CD4-positive, alpha-beta memory T cell (primary cell): Measurements from ENCODE around the gene CACNA2D2. TPM values are rescaled to one million over a fixed set of nuclear protein-coding genes. Genes with fewer than 3 reads are reported as not detected.
A peak's percentile ranks its signal among the peaks of the same experiment; 100 is the strongest.

Experiments
- CTCF ChIA-PET: fragments of 350-600 bp; sonication (Branson Sonifier 250); formaldehyde crosslinking; loops from one replicate; lab custom pipeline; 2021; ENCODE audit warnings: inconsistent platforms; ENCODE audit not compliant: partially characterized antibody; lab: Charles Lee
- POLR2A ChIA-PET: fragments of 350-600 bp; sonication (Branson Sonifier 250); formaldehyde crosslinking; loops from one replicate; lab custom pipeline; 2021; ENCODE audit not compliant: partially characterized antibody; lab: Charles Lee
- DNase-seq, 5 donors: peaks; one replicate each; pipeline versions ENCODE4 v3.0.0 to v3.0.0-alpha.2; 2020 to 2022; ENCODE audit warnings: mixed read lengths in 1 of 5
- H3K27ac ChIP-seq: one replicate; pipeline ENCODE4 v1.7.0; 2013; ENCODE audit warnings: low read depth, low read length
- H3K27me3 ChIP-seq: 2 replicates; pipeline ENCODE4 v1.7.0; 2013; ENCODE audit warnings: mild to moderate bottlenecking, low read length, moderate library complexity; ENCODE audit not compliant: insufficient read depth
- H3K36me3 ChIP-seq: 2 replicates; pipeline ENCODE4 v1.7.0; 2013; ENCODE audit warnings: mild to moderate bottlenecking, low read length, moderate library complexity; ENCODE audit not compliant: insufficient read depth
- H3K4me1 ChIP-seq: 2 replicates; pipeline ENCODE4 v1.7.0; 2013; ENCODE audit warnings: mild to moderate bottlenecking, low read length, moderate library complexity; ENCODE audit not compliant: insufficient read depth
- H3K4me3 ChIP-seq, 2 donors: one replicate each; pipeline ENCODE4 v1.7.0; 2013; ENCODE audit warnings: low read length in 2 of 2, mild to moderate bottlenecking in 1 of 2
- H3K9me3 ChIP-seq, 2 donors: one replicate each; pipeline ENCODE4 v1.7.0; 2013; ENCODE audit warnings: low read length in 2 of 2, control low read depth in 1 of 2; ENCODE audit not compliant: control insufficient read depth in 1 of 2
- H3K27ac Mint-ChIP-seq, 7 donors: one replicate each; pipeline ENCODE4 v1.8.0; 2020 to 2021; ENCODE audit warnings: mixed read lengths in 7 of 7, mild to moderate bottlenecking in 6 of 7, inconsistent platforms in 3 of 7, moderate library complexity in 3 of 7
- H3K27me3 Mint-ChIP-seq, 2 donors: one replicate each; pipeline ENCODE4 v1.8.0; 2020 to 2021; ENCODE audit warnings: mixed read lengths in 2 of 2
- H3K36me3 Mint-ChIP-seq, 2 donors: one replicate each; pipeline ENCODE4 v1.8.0; 2020 to 2021; ENCODE audit warnings: mixed read lengths in 2 of 2, inconsistent platforms in 1 of 2, mild to moderate bottlenecking in 1 of 2
- H3K4me1 Mint-ChIP-seq, 4 donors: one replicate each; pipeline ENCODE4 v1.8.0; 2020 to 2021; ENCODE audit warnings: mixed read lengths in 4 of 4, mild to moderate bottlenecking in 1 of 4
- H3K4me3 Mint-ChIP-seq, 8 donors: one replicate each; pipeline ENCODE4 v1.8.0; 2020 to 2021; ENCODE audit warnings: mixed read lengths in 8 of 8, mild to moderate bottlenecking in 7 of 8, moderate library complexity in 6 of 8, inconsistent platforms in 3 of 8
- H3K9me3 Mint-ChIP-seq, 8 donors: one replicate each; pipeline ENCODE4 v1.8.0; 2020 to 2021; ENCODE audit warnings: mixed read lengths in 8 of 8, mild to moderate bottlenecking in 5 of 8, inconsistent platforms in 3 of 8, moderate library complexity in 1 of 8
- intact Hi-C: fragments of 100-400 bp; cut with micrococcal nuclease; formaldehyde crosslinking; loops from one replicate; pipeline ENCODE4 v1.15.1; 2023
- polyA plus RNA-seq, 2 donors: library from polyadenylated mRNA; unstranded; fragments of 300-500 nt; fragmentation: Illumina TruSeq; gene quantifications; one replicate each; pipeline ENCODE4 v1.2.3, GENCODE V29; 2021
- total RNA-seq, 2 experiments: library from RNA; stranded (reverse); gene quantifications; one replicate each; pipeline ENCODE4 v1.2.3, GENCODE V29; 2021

CACNA2D2 gene
- total and polyA plus RNA-seq, 4 experiments from 2014 or later, result 0.24 to 1.9 (median 1.7) TPM; not detected in 1

- H3K9me3 Mint-ChIP-seq, result peaks cover 0 to under 1% (median 0%) of the 10 kb centered on the region in 8 donors
- H3K4me1 Mint-ChIP-seq, result no peaks in the 10 kb centered on the region
- Histone ChIP-seq H3K4me3 (no peak overlapping the region), H3K27me3 (no peaks in the 10 kb centered on the region), H3K9me3 (no peaks in the 10 kb centered on the region), H3K36me3 (no peaks in the 10 kb centered on the region), H3K27ac (no peak overlapping the region), H3K4me1 (no peaks in the 10 kb centered on the region)
- no peak overlapping the region for H3K4me3 Mint-ChIP-seq
- no peak overlapping the region for H3K27ac Mint-ChIP-seq
- intact Hi-C loops, result loop anchor here (10.0 kb wide), 1 partner anchor 55 kb away; no protein-coding TSS in a partner anchor
- ChIA-PET CTCF (no interaction called here), POLR2A (interaction anchor here (1.7 kb wide), 1 partner anchor 13 kb away, joined by 4 read pairs; no protein-coding TSS in a partner anchor)
- peaks cover 3 to 5% of the 10 kb centered on the region in 2 donors for H3K27me3 Mint-ChIP-seq
- DNase-seq, result no peak
- H3K36me3 Mint-ChIP-seq, result no peaks in the 10 kb centered on the region
These were observed 6.3 kb upstream of the CACNA2D2 start for GRCh38 chr3:50509715-50510114.

- Histone ChIP-seq H3K27me3 (no peaks in the 10 kb centered on the region), H3K4me3 (no peak overlapping the region)
- POLR2A ChIA-PET, result interaction anchor here (0.7 to 1.7 kb wide), 2 partner anchors 14 to 93 kb away, joined by 3 to 4 read pairs; no protein-coding TSS in a partner anchor
These were observed 5.4 kb upstream of the CACNA2D2 start for GRCh38 chr3:50508821-50509220.

GRCh38 chr3:50506169-50506568 lies 2.7 kb upstream of the CACNA2D2 start:
- Mint-ChIP-seq H3K27ac (no peak overlapping the region), H3K36me3 (no peaks in the 10 kb centered on the region), H3K27me3 (peaks cover 5 to 9% of the 10 kb centered on the region in 2 donors), H3K4me3 (peak overlapping the region in 2 of 8 donors; percentile 20 to 36), H3K4me1 (peaks cover 2 to 18% (median 9%) of the 10 kb centered on the region in 4 donors), H3K9me3 (no peaks in the 10 kb centered on the region)
- Histone ChIP-seq H3K9me3 (no peaks in the 10 kb centered on the region), H3K27ac (no peak overlapping the region), H3K4me1 (peaks cover 9% of the 10 kb centered on the region), H3K36me3 (no peaks in the 10 kb centered on the region), H3K4me3 (no peak overlapping the region), H3K27me3 (no peaks in the 10 kb centered on the region)
- no peak for DNase-seq
- ChIA-PET POLR2A (interaction anchor here (0.8 kb wide), 1 partner anchor 135 kb away, joined by 3 read pairs; no protein-coding TSS in a partner anchor), CTCF (no interaction called here)
- intact Hi-C loops, result loop anchor here (10.0 kb wide), 1 partner anchor 51 kb away; no protein-coding TSS in a partner anchor

More at GRCh38 chr3:50508821-50509220, 5.4 kb upstream of the CACNA2D2 start:
- Mint-ChIP-seq H3K36me3 (no peaks in the 10 kb centered on the region), H3K27ac (no peak overlapping the region), H3K9me3 (no peaks in the 10 kb centered on the region), H3K4me1 (peaks cover 0 to 4% (median 0%) of the 10 kb centered on the region in 4 donors), H3K27me3 (peaks cover 3 to 5% of the 10 kb centered on the region in 2 donors), H3K4me3 (no peak overlapping the region)
- Histone ChIP-seq H3K27ac (no peak overlapping the region), H3K9me3 (no peaks in the 10 kb centered on the region), H3K36me3 (no peaks in the 10 kb centered on the region), H3K4me1 (no peaks in the 10 kb centered on the region)
- CTCF ChIA-PET, result interaction anchor here (1.0 to 1.1 kb wide), 2 partner anchors 12 to 33 kb away, joined by 3 read pairs; no protein-coding TSS in a partner anchor
- peak in 1 of 5 donors; percentile 18 for DNase-seq
- intact Hi-C loops, result loop anchor here (10.0 kb wide), 1 partner anchor 54 kb away; no protein-coding TSS in a partner anchor

GRCh38 chr3:50504681-50505080 lies 1.2 kb upstream of the CACNA2D2 start:
- intact Hi-C loops, result loop anchor here (10.0 kb wide), 1 partner anchor 50 kb away; no protein-coding TSS in a partner anchor

GRCh38 chr3:50502584-50503423 lies 630 bp downstream of the CACNA2D2 start:
- no peaks in the 10 kb centered on the region for H3K9me3 Mint-ChIP-seq
- peaks cover 4 to 12% of the 10 kb centered on the region in 2 donors for H3K27me3 Mint-ChIP-seq
- intact Hi-C loops, result loop anchor here (10.0 kb wide), 1 partner anchor 48 kb away; no protein-coding TSS in a partner anchor
- ChIA-PET CTCF (interaction anchor here (0.8 to 1.8 kb wide), 2 partner anchors 16 to 66 kb away, joined by 3 to 5 read pairs; no protein-coding TSS in a partner anchor), POLR2A (interaction anchor here (1.0 kb wide), 1 partner anchor 12 kb away, joined by 3 read pairs; no protein-coding TSS in a partner anchor)
- H3K4me3 ChIP-seq, result peak overlapping the region in 1 of 2 donors; percentile 32
- H3K36me3 ChIP-seq, result no peaks in the 10 kb centered on the region
- no peaks in the 10 kb centered on the region for H3K36me3 Mint-ChIP-seq
- H3K27ac ChIP-seq, result no peak overlapping the region
- DNase-seq, result peak in 1 of 5 donors; percentile 23
- peak overlapping the region; percentile 60 to 82 (median 74) for H3K4me3 Mint-ChIP-seq
- H3K4me1 Mint-ChIP-seq, result peaks cover 2 to 18% (median 9%) of the 10 kb centered on the region in 4 donors
- H3K9me3 ChIP-seq, result no peaks in the 10 kb centered on the region
- H3K27ac Mint-ChIP-seq, result no peak overlapping the region
- peaks cover 9% of the 10 kb centered on the region for H3K4me1 ChIP-seq
- H3K27me3 ChIP-seq, result no peaks in the 10 kb centered on the region

More at GRCh38 chr3:50504681-50505080, 1.2 kb upstream of the CACNA2D2 start:
- Histone ChIP-seq H3K36me3 (no peaks in the 10 kb centered on the region), H3K27me3 (no peaks in the 10 kb centered on the region), H3K9me3 (no peaks in the 10 kb centered on the region), H3K27ac (no peak overlapping the region), H3K4me1 (peaks cover 9% of the 10 kb centered on the region), H3K4me3 (no peak overlapping the region)
- Mint-ChIP-seq H3K4me3 (peak overlapping the region; percentile 54 to 79 (median 63)), H3K4me1 (peaks cover 2 to 18% (median 9%) of the 10 kb centered on the region in 4 donors), H3K27ac (peak overlapping the region in 1 of 7 donors; percentile 54), H3K9me3 (no peaks in the 10 kb centered on the region), H3K27me3 (peaks cover 5 to 13% of the 10 kb centered on the region in 2 donors), H3K36me3 (no peaks in the 10 kb centered on the region)
- no peak for DNase-seq
- CTCF ChIA-PET, result interaction anchor here (1.0 kb wide), 1 partner anchor 14 kb away, joined by 3 read pairs; no protein-coding TSS in a partner anchor
- POLR2A ChIA-PET, result interaction anchor here (1.1 to 1.2 kb wide), 2 partner anchors 14 to 154 kb away, joined by 3 to 4 read pairs; partner anchors contain the start of genes CYB561D2 and NPRL2

- H3K36me3 Mint-ChIP-seq, result no peaks in the 10 kb centered on the region
- Histone ChIP-seq H3K4me1 (peaks cover 9% of the 10 kb centered on the region), H3K9me3 (no peaks in the 10 kb centered on the region), H3K4me3 (peak overlapping the region in 1 of 2 donors; percentile 32), H3K27me3 (no peaks in the 10 kb centered on the region), H3K36me3 (no peaks in the 10 kb centered on the region), H3K27ac (no peak overlapping the region)
- intact Hi-C loops, result loop anchor here (10.0 kb wide), 1 partner anchor 47 kb away; no protein-coding TSS in a partner anchor
- H3K9me3 Mint-ChIP-seq, result no peaks in the 10 kb centered on the region
- H3K27ac Mint-ChIP-seq, result no peak overlapping the region
- no peak for DNase-seq
- H3K4me1 Mint-ChIP-seq, result peaks cover 2 to 18% (median 9%) of the 10 kb centered on the region in 4 donors
- peak overlapping the region; percentile 60 to 82 (median 71) for H3K4me3 Mint-ChIP-seq
- H3K27me3 Mint-ChIP-seq, result peaks cover 4 to 12% of the 10 kb centered on the region in 2 donors
- POLR2A ChIA-PET, result interaction anchor here (1.0 kb wide), 1 partner anchor 12 kb away, joined by 3 read pairs; no protein-coding TSS in a partner anchor
- CTCF ChIA-PET, result interaction anchor here (0.8 to 1.8 kb wide), 2 partner anchors 17 to 65 kb away, joined by 3 to 5 read pairs; no protein-coding TSS in a partner anchor
These were observed 1.2 kb downstream of the CACNA2D2 start for GRCh38 chr3:50502225-50502583.
